H9 (cell line): ENCODE measurements around the gene TRAK2. TPM values are rescaled to one million over a fixed set of nuclear protein-coding genes. Genes with fewer than 3 reads are reported as not detected.

Experiments used
- DNase-seq: peaks from one replicate; pipeline ENCODE4 v3.0.0-alpha.2; 2017
- H2AFZ ChIP-seq: one replicate; pipeline ENCODE4 v1.6.1; 2013; ENCODE audit warnings: mild to moderate bottlenecking, low read length, control low read depth, moderate library complexity
- H2AK5ac ChIP-seq: 2 replicates; pipeline ENCODE4 v1.6.1; 2013; ENCODE audit warnings: low read length, control low read depth, mixed read lengths; ENCODE audit not compliant: insufficient read length
- H2BK120ac ChIP-seq: one replicate; pipeline ENCODE4 v1.6.1; 2013; ENCODE audit warnings: low read depth, mild to moderate bottlenecking, low read length, control low read depth, inconsistent platforms; ENCODE audit not compliant: poor library complexity, severe bottlenecking
- H2BK12ac ChIP-seq: 2 replicates; pipeline ENCODE4 v1.6.1; 2013; ENCODE audit warnings: low read length, control low read depth, mixed read lengths, low read depth; ENCODE audit not compliant: insufficient read length
- H2BK15ac ChIP-seq: 2 replicates; pipeline ENCODE4 v1.6.1; 2013; ENCODE audit warnings: low read depth, low read length, control low read depth
- H2BK20ac ChIP-seq: one replicate; pipeline ENCODE4 v1.6.1; 2013; ENCODE audit warnings: low read depth, mild to moderate bottlenecking, low read length, control low read depth, inconsistent platforms; ENCODE audit not compliant: poor library complexity, severe bottlenecking
- H2BK5ac ChIP-seq: 2 replicates; pipeline ENCODE4 v1.6.1; 2013; ENCODE audit warnings: low read length, control low read depth, mixed read lengths; ENCODE audit not compliant: insufficient read length
- H3K14ac ChIP-seq: 2 replicates; pipeline ENCODE4 v1.6.1; 2013; ENCODE audit warnings: low read length, control low read depth; ENCODE audit not compliant: insufficient read depth
- H3K18ac ChIP-seq: 2 replicates; pipeline ENCODE4 v1.6.1; 2013; ENCODE audit warnings: low read depth, mild to moderate bottlenecking, mixed read lengths, low read length, control low read depth; ENCODE audit not compliant: insufficient read length
- H3K23ac ChIP-seq: 2 replicates; pipeline ENCODE4 v1.6.1; 2013; ENCODE audit warnings: low read length, control low read depth, mixed read lengths, low read depth; ENCODE audit not compliant: insufficient read length
- H3K23me2 ChIP-seq: 2 replicates; pipeline ENCODE4 v1.6.1; 2013; ENCODE audit warnings: low read depth, mild to moderate bottlenecking, mixed read lengths, low read length, control low read depth; ENCODE audit not compliant: insufficient read length, poor library complexity, severe bottlenecking
- H3K27ac ChIP-seq: 2 replicates; pipeline ENCODE4 v1.5.1; 2013; ENCODE audit warnings: low read length, control low read depth, mixed read lengths, low read depth; ENCODE audit not compliant: insufficient read length
- H3K27me3 ChIP-seq: 2 replicates; pipeline ENCODE4 v1.6.1; 2013; ENCODE audit warnings: low read length, control low read depth, inconsistent platforms; ENCODE audit not compliant: insufficient read depth
- H3K4ac ChIP-seq: 2 replicates; pipeline ENCODE4 v1.6.1; 2013; ENCODE audit warnings: low read depth, mild to moderate bottlenecking, control low read depth, inconsistent platforms, low read length, moderate library complexity
- H3K4me1 ChIP-seq: 2 replicates; pipeline ENCODE4 v1.6.1; 2013; ENCODE audit warnings: low read length, control low read depth, inconsistent platforms; ENCODE audit not compliant: insufficient read depth
- H3K4me2 ChIP-seq: 2 replicates; pipeline ENCODE4 v1.6.1; 2013; ENCODE audit warnings: low read length, control low read depth, mixed read lengths; ENCODE audit not compliant: insufficient read length, insufficient read depth
- H3K56ac ChIP-seq: 2 replicates; pipeline ENCODE4 v1.6.1; 2013; ENCODE audit warnings: low read depth, mild to moderate bottlenecking, mixed read lengths, low read length, control low read depth; ENCODE audit not compliant: insufficient read length
- H3K79me1 ChIP-seq: 2 replicates; pipeline ENCODE4 v1.6.1; 2013; ENCODE audit warnings: low read depth, mild to moderate bottlenecking, moderate library complexity, low read length, control low read depth, inconsistent platforms; ENCODE audit not compliant: insufficient read depth, poor library complexity, severe bottlenecking
- H3K79me2 ChIP-seq: 2 replicates; pipeline ENCODE4 v1.6.1; 2013; ENCODE audit warnings: low read length, control low read depth, inconsistent platforms; ENCODE audit not compliant: insufficient read depth
- H3K9ac ChIP-seq: 2 replicates; pipeline ENCODE4 v1.6.1; 2013; ENCODE audit warnings: low read length, control low read depth, mixed read lengths; ENCODE audit not compliant: insufficient read length; ENCODE audit errors: extremely low read depth
- H3K9me3 ChIP-seq: one replicate; pipeline ENCODE4 v1.6.1; 2013; ENCODE audit warnings: low read depth, low read length, inconsistent platforms; ENCODE audit not compliant: control insufficient read depth
- H3T11ph ChIP-seq: one replicate; pipeline ENCODE4 v1.6.1; 2013; ENCODE audit warnings: mild to moderate bottlenecking, low read length, control low read depth, inconsistent platforms
- H4K20me1 ChIP-seq: one replicate; pipeline ENCODE4 v1.6.1; 2013; ENCODE audit not compliant: control insufficient read depth, insufficient read length, insufficient read depth
- H4K5ac ChIP-seq: 2 replicates; pipeline ENCODE4 v1.6.1; 2013; ENCODE audit warnings: low read depth, mild to moderate bottlenecking, mixed read lengths, low read length, control low read depth; ENCODE audit not compliant: insufficient read length
- H4K8ac ChIP-seq: replicated peaks from 2 replicates; pipeline ENCODE4 v1.6.1; 2013; ENCODE audit warnings: low read length, control low read depth, mixed read lengths, low read depth; ENCODE audit not compliant: insufficient read length
- H4K91ac ChIP-seq: 2 replicates; pipeline ENCODE4 v1.6.1; 2013; ENCODE audit warnings: low read depth, mild to moderate bottlenecking, moderate library complexity, mixed read lengths, low read length, control low read depth; ENCODE audit not compliant: insufficient read length
- H3K27ac Mint-ChIP-seq, 3 experiments: 2 replicates in 2 of 3; 3 replicates in 1 of 3; pipeline ENCODE4 v1.8.0; 2020 to 2021; ENCODE audit warnings: mixed read lengths in 3 of 3, mild to moderate bottlenecking in 1 of 3, moderate library complexity in 1 of 3
- H3K27me3 Mint-ChIP-seq: 2 replicates; pipeline ENCODE4 v1.8.0; 2021; ENCODE audit warnings: low read depth, mild to moderate bottlenecking, moderate library complexity, mixed read lengths
- H3K36me3 Mint-ChIP-seq, 3 experiments: 2 replicates in 2 of 3; 3 replicates in 1 of 3; pipeline ENCODE4 v1.8.0; 2020 to 2021; ENCODE audit warnings: low read depth in 3 of 3, mixed read lengths in 3 of 3; ENCODE audit not compliant: insufficient read depth in 1 of 3
- H3K4me1 Mint-ChIP-seq, 2 experiments: 2 replicates each; pipeline ENCODE4 v1.8.0; 2020; ENCODE audit warnings: mixed read lengths in 2 of 2
- H3K4me3 Mint-ChIP-seq, 2 experiments: 2 replicates in 1 of 2; 3 replicates in 1 of 2; pipeline ENCODE4 v1.8.0; 2020 to 2021; ENCODE audit warnings: mild to moderate bottlenecking in 2 of 2, mixed read lengths in 2 of 2, moderate library complexity in 1 of 2
- H3K9me3 Mint-ChIP-seq, 2 experiments: 2 replicates in 1 of 2; 3 replicates in 1 of 2; pipeline ENCODE4 v1.8.0; 2020; ENCODE audit warnings: mild to moderate bottlenecking in 2 of 2, mixed read lengths in 2 of 2, moderate library complexity in 1 of 2
- WGBS: extraction: QIAGEN DNeasy Blood & Tissue Kit; methylation state at CpG from one replicate; pipeline ENCODE4 v1.1.7; 2013; ENCODE audit warnings: missing lambda C conversion rate, low lambda C conversion rate, mixed read lengths; ENCODE audit not compliant: insufficient read length; ENCODE audit errors: extremely low coverage; 5-methylcytosine and 5-hydroxymethylcytosine counted together
- total RNA-seq: library from RNA; stranded (reverse); gene quantifications from 2 replicates; pipeline ENCODE4 v1.2.1, GENCODE V29; 2021
- TF ChIP-seq, protein P1 (sequence below): fragments of 200-600 bp; sonication (generic); conservative IDR thresholded peaks from 3 replicates; pipeline ENCODE4 v1.8.0; 2021; ENCODE audit warnings: antibody characterized with exemption, mild to moderate bottlenecking

TRAK2 gene
- total RNA-seq, 1 experiment from 2014 or later, result 14.2 TPM

DNA sequence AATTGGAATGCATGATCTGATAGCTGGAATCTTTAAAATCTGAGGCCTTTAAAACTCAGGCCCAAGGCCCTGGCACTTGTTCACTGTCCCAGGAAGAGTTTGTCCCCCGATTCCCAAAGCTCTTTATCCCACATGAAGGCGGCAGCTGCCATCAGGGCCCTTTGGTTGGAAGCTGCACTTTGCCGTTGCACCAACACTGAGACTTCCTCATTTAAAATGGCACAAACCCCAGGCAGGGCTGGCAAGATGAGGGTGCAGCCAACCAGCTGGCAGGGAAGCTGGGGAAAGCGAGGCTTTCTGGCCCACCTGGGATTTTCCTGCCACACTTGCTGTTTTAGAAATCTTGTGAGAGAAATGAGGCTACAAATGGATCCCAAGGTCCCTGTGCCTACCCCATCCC lies 100.4 kb downstream of the TRAK2 start:
- Histone ChIP-seq H3K79me1 (no peaks in the 10 kb centered on the region), H3K4me1 (no peaks in the 10 kb centered on the region), H3K23ac (no peak overlapping the region), H4K8ac (no peak overlapping the region), H3K9me3 (no peaks in the 10 kb centered on the region), H2BK120ac (no peak overlapping the region), H3K23me2 (no peaks in the 10 kb centered on the region), H3K79me2 (no peaks in the 10 kb centered on the region), H3K18ac (no peak overlapping the region), H2AFZ (no peak overlapping the region), H2AK5ac (no peak overlapping the region), H2BK20ac (no peak overlapping the region), H3K27ac (no peak overlapping the region), H3K27me3 (no peaks in the 10 kb centered on the region), H3K14ac (no peak overlapping the region), H3K9ac (no peak overlapping the region), H3K56ac (no peak overlapping the region), H4K5ac (no peak overlapping the region), H2BK12ac (no peak overlapping the region), H3K4ac (no peak overlapping the region), H4K20me1 (no peaks in the 10 kb centered on the region), H2BK5ac (no peak overlapping the region), H3K4me2 (no peak overlapping the region), H4K91ac (no peak overlapping the region), H2BK15ac (no peak overlapping the region), H3T11ph (no peak overlapping the region)
- TF ChIP-seq, protein P1, sequence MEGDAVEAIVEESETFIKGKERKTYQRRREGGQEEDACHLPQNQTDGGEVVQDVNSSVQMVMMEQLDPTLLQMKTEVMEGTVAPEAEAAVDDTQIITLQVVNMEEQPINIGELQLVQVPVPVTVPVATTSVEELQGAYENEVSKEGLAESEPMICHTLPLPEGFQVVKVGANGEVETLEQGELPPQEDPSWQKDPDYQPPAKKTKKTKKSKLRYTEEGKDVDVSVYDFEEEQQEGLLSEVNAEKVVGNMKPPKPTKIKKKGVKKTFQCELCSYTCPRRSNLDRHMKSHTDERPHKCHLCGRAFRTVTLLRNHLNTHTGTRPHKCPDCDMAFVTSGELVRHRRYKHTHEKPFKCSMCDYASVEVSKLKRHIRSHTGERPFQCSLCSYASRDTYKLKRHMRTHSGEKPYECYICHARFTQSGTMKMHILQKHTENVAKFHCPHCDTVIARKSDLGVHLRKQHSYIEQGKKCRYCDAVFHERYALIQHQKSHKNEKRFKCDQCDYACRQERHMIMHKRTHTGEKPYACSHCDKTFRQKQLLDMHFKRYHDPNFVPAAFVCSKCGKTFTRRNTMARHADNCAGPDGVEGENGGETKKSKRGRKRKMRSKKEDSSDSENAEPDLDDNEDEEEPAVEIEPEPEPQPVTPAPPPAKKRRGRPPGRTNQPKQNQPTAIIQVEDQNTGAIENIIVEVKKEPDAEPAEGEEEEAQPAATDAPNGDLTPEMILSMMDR, result no peak
- Mint-ChIP-seq H3K27me3 (no peaks in the 10 kb centered on the region), H3K4me1 (peaks cover 0 to 7% of the 10 kb centered on the region in 2 experiments; a peak in 3 of 4 replicates), H3K4me3 (no peak overlapping the region), H3K9me3 (no peaks in the 10 kb centered on the region; a peak in 1 of 5 replicates), H3K27ac (no peak overlapping the region), H3K36me3 (no peaks in the 10 kb centered on the region)
- no peak for DNase-seq
- no CpG with 5 or more reads among the region's 4 CpGs for WGBS
